ENCODE data around the gene ANKRD13A. TPM values are rescaled to one million over a fixed set of nuclear protein-coding genes. Genes with fewer than 3 reads are reported as not detected.

The ANKRD13A gene
- total RNA-seq, 1 donor from 2014 or later, result 29.5 TPM

DNA sequence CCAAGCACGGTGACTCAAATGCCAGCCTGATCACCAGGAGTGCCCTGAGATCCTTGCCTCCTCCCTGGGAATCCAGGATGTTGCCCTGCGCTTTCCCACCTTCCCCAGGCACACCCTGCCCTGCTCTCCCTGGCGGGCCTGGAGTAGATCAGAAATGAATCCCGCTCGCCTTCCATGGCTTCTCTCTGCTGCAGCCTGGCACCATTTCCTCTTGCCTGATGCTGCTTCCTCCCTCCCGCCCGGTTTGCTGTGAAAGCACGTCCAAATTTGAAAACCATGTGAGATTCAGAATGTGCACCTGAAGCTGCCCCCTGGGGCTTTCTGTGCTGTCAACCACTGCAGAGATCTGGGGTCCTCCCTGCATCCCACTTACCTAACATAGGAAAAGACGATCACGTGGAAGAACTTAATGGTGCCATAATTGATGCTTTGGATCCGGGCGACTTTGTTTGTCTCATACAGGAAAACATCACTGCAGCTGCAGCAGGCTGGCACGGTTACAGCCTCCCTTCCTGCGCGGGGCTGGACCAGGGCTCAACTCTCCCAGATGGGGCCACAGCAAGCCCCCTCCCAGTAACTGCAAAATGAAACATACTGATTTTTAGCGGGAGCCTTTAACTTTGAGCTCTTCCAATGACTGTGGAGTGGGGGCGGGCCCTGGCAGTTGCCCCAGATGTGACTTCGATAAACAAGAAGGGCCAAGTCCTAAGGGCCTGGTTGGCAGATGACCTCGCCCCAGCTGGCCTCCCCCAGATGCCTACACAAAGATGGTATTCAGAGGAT lies 74.0 kb downstream of the ANKRD13A start:
- H3K36me3 Mint-ChIP-seq (ENCODE audit: low read depth), result no peaks in the 10 kb centered on the region
- DNase-seq (ENCODE audit: low read depth, low spot score), result no peak
- H3K27me3 Mint-ChIP-seq (ENCODE audit: low read depth), result no peaks in the 10 kb centered on the region
- peaks cover 18% of the 10 kb centered on the region for H3K4me1 Mint-ChIP-seq
- peak overlapping the region; percentile 32 for H3K27ac Mint-ChIP-seq (ENCODE audit: unreplicated experiment)
- no peak overlapping the region for H3K4me3 Mint-ChIP-seq
- peaks cover 3% of the 10 kb centered on the region for H3K9me3 Mint-ChIP-seq
- TF ChIP-seq, protein P1, sequence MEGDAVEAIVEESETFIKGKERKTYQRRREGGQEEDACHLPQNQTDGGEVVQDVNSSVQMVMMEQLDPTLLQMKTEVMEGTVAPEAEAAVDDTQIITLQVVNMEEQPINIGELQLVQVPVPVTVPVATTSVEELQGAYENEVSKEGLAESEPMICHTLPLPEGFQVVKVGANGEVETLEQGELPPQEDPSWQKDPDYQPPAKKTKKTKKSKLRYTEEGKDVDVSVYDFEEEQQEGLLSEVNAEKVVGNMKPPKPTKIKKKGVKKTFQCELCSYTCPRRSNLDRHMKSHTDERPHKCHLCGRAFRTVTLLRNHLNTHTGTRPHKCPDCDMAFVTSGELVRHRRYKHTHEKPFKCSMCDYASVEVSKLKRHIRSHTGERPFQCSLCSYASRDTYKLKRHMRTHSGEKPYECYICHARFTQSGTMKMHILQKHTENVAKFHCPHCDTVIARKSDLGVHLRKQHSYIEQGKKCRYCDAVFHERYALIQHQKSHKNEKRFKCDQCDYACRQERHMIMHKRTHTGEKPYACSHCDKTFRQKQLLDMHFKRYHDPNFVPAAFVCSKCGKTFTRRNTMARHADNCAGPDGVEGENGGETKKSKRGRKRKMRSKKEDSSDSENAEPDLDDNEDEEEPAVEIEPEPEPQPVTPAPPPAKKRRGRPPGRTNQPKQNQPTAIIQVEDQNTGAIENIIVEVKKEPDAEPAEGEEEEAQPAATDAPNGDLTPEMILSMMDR (conservative IDR thresholded peaks at IDR 0.05), result no peak

DNA sequence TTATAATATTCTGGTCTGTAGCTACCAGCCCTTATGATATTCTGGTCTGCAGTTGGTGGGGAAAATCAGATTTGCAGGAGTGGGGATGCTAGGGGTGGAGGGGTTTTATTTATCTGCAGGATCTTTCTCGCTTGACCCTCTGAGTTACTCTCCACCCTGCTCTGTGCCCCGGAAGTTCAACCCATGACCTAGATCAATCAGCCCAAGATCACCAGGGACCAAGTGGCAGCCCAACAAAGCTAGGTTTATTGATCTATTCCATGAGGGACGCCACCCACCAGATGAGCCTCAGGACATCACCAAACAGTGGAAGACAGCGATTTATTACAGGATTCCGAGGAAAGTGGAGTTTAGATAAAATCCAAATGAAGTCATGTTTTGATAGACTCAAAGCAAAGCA lies 74.9 kb downstream of the ANKRD13A start:
- no peak overlapping the region for H3K4me3 Mint-ChIP-seq
- H3K27me3 Mint-ChIP-seq (ENCODE audit: low read depth), result no peaks in the 10 kb centered on the region
- TF ChIP-seq, protein P1 (conservative IDR thresholded peaks at IDR 0.05), result no peak
- DNase-seq (ENCODE audit: low read depth, low spot score), result no peak
- peaks cover 23% of the 10 kb centered on the region for H3K4me1 Mint-ChIP-seq
- H3K9me3 Mint-ChIP-seq, result no peaks in the 10 kb centered on the region
- no peaks in the 10 kb centered on the region for H3K36me3 Mint-ChIP-seq (ENCODE audit: low read depth)
- H3K27ac Mint-ChIP-seq (ENCODE audit: unreplicated experiment), result peak overlapping the region; percentile 35

DNA sequence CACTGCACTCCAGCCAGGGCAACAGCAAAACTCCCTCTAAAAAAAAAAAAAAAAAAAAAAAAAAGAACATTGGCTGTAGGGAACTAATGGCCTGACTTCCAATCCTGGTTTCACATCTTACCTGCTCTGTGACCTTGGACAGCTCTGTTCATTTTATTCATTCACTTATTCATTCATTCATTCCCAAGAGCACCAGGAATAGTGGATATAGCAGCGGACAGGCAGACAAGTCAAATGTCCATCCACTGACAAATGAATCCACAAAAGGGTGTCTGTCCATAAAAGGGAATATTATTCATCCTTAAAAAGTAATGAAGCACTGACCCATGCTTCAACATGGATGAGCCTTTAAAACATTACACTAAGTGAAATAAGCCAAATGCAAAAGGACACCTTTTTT lies 76.7 kb downstream of the ANKRD13A start:
- no peak overlapping the region for H3K27ac Mint-ChIP-seq (ENCODE audit: unreplicated experiment)
- no peaks in the 10 kb centered on the region for H3K36me3 Mint-ChIP-seq (ENCODE audit: low read depth)
- TF ChIP-seq, protein P1 (conservative IDR thresholded peaks at IDR 0.05), result no peak
- H3K4me1 Mint-ChIP-seq, result peaks cover 32% of the 10 kb centered on the region
- no peak overlapping the region for H3K4me3 Mint-ChIP-seq
- peaks cover 3% of the 10 kb centered on the region for H3K9me3 Mint-ChIP-seq
- H3K27me3 Mint-ChIP-seq (ENCODE audit: low read depth), result no peaks in the 10 kb centered on the region
- DNase-seq (ENCODE audit: low read depth, low spot score), result no peak

DNA sequence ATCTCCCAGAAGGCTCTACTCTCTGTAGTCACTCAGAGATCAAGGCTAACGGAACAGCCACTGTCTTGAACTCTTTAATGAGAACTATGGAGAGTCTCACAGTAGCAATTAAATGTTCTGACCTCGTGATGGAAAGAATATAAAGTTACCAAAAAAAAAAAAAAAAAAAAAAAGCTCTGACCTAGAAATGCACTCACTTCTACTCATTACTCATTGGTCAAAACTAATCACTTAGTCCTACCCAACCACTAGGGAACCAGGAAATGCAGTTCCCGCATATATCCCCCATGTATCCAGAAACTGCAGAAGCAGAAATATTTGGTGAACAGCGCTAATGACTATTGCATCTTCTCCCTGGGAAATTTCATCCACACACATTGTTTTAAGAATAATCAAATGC lies 78.6 kb downstream of the ANKRD13A start:
- no peak overlapping the region for H3K4me3 Mint-ChIP-seq
- no peaks in the 10 kb centered on the region for H3K36me3 Mint-ChIP-seq (ENCODE audit: low read depth)
- peaks cover 32% of the 10 kb centered on the region for H3K4me1 Mint-ChIP-seq
- no peaks in the 10 kb centered on the region for H3K27me3 Mint-ChIP-seq (ENCODE audit: low read depth)
- H3K9me3 Mint-ChIP-seq, result peaks cover 3% of the 10 kb centered on the region
- TF ChIP-seq, protein P1 (conservative IDR thresholded peaks at IDR 0.05), result no peak
- no peak overlapping the region for H3K27ac Mint-ChIP-seq (ENCODE audit: unreplicated experiment)
- DNase-seq (ENCODE audit: low read depth, low spot score), result no peak

DNA sequence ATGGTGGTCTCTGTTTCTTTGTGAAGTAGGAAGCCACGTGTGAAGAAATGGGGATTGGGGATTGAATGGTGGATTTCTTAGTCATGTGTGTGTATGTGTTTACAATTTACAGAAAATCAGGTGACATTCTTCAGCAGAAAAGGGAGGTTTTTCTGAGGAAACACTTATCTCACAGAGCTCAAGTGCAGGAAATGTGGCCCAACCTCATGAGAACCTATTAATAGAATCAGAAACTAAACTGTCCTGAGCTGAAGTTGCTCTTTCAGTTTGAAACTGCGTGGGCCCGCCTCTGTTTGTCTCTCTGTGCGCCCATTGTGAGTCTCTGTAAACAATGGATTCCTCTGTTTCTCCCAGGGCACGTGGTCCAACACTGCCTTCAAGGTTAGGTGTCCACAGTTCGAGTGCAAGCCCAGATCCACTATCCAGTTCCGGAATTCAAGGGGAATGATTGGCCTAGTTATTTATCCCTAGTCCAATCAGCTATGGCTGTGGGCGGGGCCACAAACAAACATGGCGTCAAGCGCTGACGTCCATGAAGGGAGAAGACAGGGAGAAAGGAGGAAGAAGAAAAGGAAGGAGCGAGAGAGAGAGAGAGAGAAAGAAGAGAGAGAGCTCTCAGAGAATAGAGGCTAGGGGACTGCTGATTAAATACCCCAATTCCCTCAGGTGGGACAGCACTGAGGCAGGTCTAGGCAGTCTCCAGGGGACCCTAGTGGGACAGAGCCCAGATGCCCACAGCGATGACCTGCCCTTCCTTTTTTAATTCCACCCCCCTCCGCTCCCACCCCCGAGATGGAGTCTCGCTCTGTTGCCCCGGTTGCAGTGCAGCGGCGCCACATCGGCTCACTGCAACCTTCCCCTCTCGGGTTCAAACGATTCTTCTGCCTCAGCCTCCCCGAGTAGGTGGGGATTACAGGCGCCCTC lies 80.5 kb downstream of the ANKRD13A start:
- H3K36me3 Mint-ChIP-seq (ENCODE audit: low read depth), result no peaks in the 10 kb centered on the region
- no peaks in the 10 kb centered on the region for H3K27me3 Mint-ChIP-seq (ENCODE audit: low read depth)
- no peak for DNase-seq (ENCODE audit: low read depth, low spot score)
- peaks cover 15% of the 10 kb centered on the region for H3K4me1 Mint-ChIP-seq
- TF ChIP-seq, protein P1 (conservative IDR thresholded peaks at IDR 0.05), result no peak
- peaks cover 3% of the 10 kb centered on the region for H3K9me3 Mint-ChIP-seq
- H3K4me3 Mint-ChIP-seq, result no peak overlapping the region
- peak overlapping the region; percentile 64 for H3K27ac Mint-ChIP-seq (ENCODE audit: unreplicated experiment)
